HepG2 (cell line): ENCODE measurements around the gene MRPS17. TPM values are rescaled to one million over a fixed set of nuclear protein-coding genes. Genes with fewer than 3 reads are reported as not detected.

Experiments
- AGO2 ChIP-seq: fragments of 200-400 bp; formaldehyde crosslinking; optimal IDR thresholded peaks from 2 replicates; pipeline ENCODE3; 2017; ENCODE audit warnings: mild to moderate bottlenecking, low read depth, low read length, moderate library complexity
- FOXO1 ChIP-seq: sonication (generic); formaldehyde crosslinking; IDR thresholded peaks from 2 replicates; pipeline ENCODE4 v1.4.0; 2020; ENCODE audit warnings: missing genetic modification reagents
- FOXP4 ChIP-seq: sonication (generic); formaldehyde crosslinking; IDR thresholded peaks from 2 replicates; pipeline ENCODE4 v1.4.0; 2020; ENCODE audit warnings: missing genetic modification reagents
- MBD4 ChIP-seq: IDR thresholded peaks from 2 replicates; pipeline ENCODE4 v1.6.1; 2012; ENCODE audit warnings: low read length, inconsistent platforms, borderline replicate concordance
- RBM39 ChIP-seq: fragments of 200-400 bp; formaldehyde crosslinking; IDR thresholded peaks from one replicate; pipeline ENCODE4 v1.6.1; 2018; ENCODE audit warnings: antibody characterized with exemption, mild to moderate bottlenecking, low read depth, low read length; ENCODE audit not compliant: poor library complexity, severe bottlenecking
- TCF12 ChIP-seq, 2 experiments: fragments of 450-650 bp in 1 of 2; sonication (generic) in 1 of 2; formaldehyde crosslinking in 1 of 2; IDR thresholded peaks; 2 replicates each; pipeline versions ENCODE4 v1.6.1 to v1.8.0; 2017 to 2022; ENCODE audit warnings: antibody characterized with exemption in 1 of 2, mild to moderate bottlenecking in 1 of 2, missing genetic modification reagents in 1 of 2, moderate library complexity in 1 of 2
- ZBTB37 ChIP-seq: sonication (generic); formaldehyde crosslinking; IDR thresholded peaks from 2 replicates; pipeline ENCODE4 v1.4.0; 2020; ENCODE audit warnings: mild to moderate bottlenecking, missing genetic modification reagents
- ZNF530 ChIP-seq: sonication (generic); formaldehyde crosslinking; IDR thresholded peaks from 2 replicates; pipeline ENCODE4 v1.5.0; 2020; ENCODE audit warnings: low read depth, mild to moderate bottlenecking, missing genetic modification reagents
- ZNF574 ChIP-seq: sonication (generic); formaldehyde crosslinking; IDR thresholded peaks from 2 replicates; pipeline ENCODE4 v1.4.0; 2020; ENCODE audit warnings: missing genetic modification reagents
- ZNF687 ChIP-seq: sonication (generic); formaldehyde crosslinking; IDR thresholded peaks from 2 replicates; pipeline ENCODE4 v1.5.1; 2020; ENCODE audit warnings: mild to moderate bottlenecking, missing genetic modification reagents, moderate library complexity
- polyA plus RNA-seq, 8 experiments: library from polyadenylated mRNA; depleted of rRNA in 3 of 8; stranded (reverse) in 7 of 8; unstranded in 1 of 8; fragments of >200 nt; fragmentation: Illumina TruSeq in 4 of 8; extraction: Trizol in 4 of 8; gene quantifications; 2 replicates each; pipeline versions ENCODE4 v1.2.1 to v1.2.3, GENCODE V29; 2011 to 2016; ENCODE audit warnings: low read depth in 4 of 8, missing spikeins in 1 of 8, mixed read lengths in 1 of 8; ENCODE audit not compliant: insufficient read depth in 1 of 8
- total RNA-seq, 5 experiments: library from RNA; depleted of rRNA; stranded (reverse); fragments of >200 nt; fragmentation: Illumina TruSeq; extraction: Trizol; gene quantifications; 2 replicates each; pipeline ENCODE4 v1.2.3, GENCODE V29; 2016; ENCODE audit warnings: low read depth in 1 of 5
- TF ChIP-seq, protein P1 (sequence below): fragments of 450-650 bp; IDR thresholded peaks from 2 replicates; pipeline ENCODE4 v1.6.1; 2017; ENCODE audit warnings: mild to moderate bottlenecking
- TF ChIP-seq, protein P2 (sequence below): sonication (generic); formaldehyde crosslinking; IDR thresholded peaks from 2 replicates; pipeline ENCODE4 v1.8.0; 2022; ENCODE audit warnings: missing genetic modification reagents, mild to moderate bottlenecking, inconsistent platforms, borderline replicate concordance

The MRPS17 gene
- total and polyA plus RNA-seq, 2 of the 13 experiments (the other 11 are each of a cell fraction or from before 2014, with no cell fraction given): 14.9 to 31.3 TPM

- TF ChIP-seq, protein P1, sequence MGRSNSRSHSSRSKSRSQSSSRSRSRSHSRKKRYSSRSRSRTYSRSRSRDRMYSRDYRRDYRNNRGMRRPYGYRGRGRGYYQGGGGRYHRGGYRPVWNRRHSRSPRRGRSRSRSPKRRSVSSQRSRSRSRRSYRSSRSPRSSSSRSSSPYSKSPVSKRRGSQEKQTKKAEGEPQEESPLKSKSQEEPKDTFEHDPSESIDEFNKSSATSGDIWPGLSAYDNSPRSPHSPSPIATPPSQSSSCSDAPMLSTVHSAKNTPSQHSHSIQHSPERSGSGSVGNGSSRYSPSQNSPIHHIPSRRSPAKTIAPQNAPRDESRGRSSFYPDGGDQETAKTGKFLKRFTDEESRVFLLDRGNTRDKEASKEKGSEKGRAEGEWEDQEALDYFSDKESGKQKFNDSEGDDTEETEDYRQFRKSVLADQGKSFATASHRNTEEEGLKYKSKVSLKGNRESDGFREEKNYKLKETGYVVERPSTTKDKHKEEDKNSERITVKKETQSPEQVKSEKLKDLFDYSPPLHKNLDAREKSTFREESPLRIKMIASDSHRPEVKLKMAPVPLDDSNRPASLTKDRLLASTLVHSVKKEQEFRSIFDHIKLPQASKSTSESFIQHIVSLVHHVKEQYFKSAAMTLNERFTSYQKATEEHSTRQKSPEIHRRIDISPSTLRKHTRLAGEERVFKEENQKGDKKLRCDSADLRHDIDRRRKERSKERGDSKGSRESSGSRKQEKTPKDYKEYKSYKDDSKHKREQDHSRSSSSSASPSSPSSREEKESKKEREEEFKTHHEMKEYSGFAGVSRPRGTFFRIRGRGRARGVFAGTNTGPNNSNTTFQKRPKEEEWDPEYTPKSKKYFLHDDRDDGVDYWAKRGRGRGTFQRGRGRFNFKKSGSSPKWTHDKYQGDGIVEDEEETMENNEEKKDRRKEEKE: no peak
- TF ChIP-seq FOXO1 (CRISPR knock-in tag) (peak; percentile 42; the same call in 1 of the 2 replicates), ZNF574 (peak; percentile 75), ZBTB37 (CRISPR knock-in tag) (no peak), MBD4 (no peak), TCF12 (IDR thresholded peaks at IDR 0.05) (no peak), TCF12 (CRISPR knock-in tag; IDR thresholded peaks at IDR 0.05) (no peak), AGO2 (peak; percentile 45), RBM39 (no peak), ZNF687 (peak; percentile 96), FOXP4 (peak; percentile 18; the same call in 1 of the 2 replicates), ZNF530 (CRISPR knock-in tag) (no peak)
- TF ChIP-seq, protein P2, sequence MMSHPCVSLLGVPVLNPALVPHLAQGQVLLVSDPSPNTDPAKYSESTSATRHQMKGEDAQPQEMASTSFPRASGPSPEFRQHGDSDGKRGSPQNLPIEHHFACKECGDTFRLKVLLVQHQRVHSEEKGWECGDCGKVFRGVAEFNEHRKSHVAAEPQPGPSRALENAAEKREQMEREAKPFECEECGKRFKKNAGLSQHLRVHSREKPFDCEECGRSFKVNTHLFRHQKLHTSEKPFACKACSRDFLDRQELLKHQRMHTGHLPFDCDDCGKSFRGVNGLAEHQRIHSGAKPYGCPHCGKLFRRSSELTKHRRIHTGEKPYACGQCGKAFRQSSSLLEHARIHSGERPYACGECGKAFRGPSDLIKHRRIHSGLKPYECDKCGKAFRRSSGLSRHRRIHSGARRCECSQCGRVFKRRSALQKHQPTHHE (CRISPR knock-in tag): no peak
Measured at GRCh38 chr7:55951637-55952351, at the start of gene MRPS17 (continued).
